GM18517 (cell line): ENCODE data around the gene RHEB.

Experiments
- ATAC-seq: cut with Tn5 transposase; IDR thresholded peaks from one replicate; pipeline ENCODE4 v1.9.1; 2021; ENCODE audit warnings: mild to moderate bottlenecking, moderate library complexity; ENCODE audit not compliant: unreplicated experiment

RHEB gene

DNA sequence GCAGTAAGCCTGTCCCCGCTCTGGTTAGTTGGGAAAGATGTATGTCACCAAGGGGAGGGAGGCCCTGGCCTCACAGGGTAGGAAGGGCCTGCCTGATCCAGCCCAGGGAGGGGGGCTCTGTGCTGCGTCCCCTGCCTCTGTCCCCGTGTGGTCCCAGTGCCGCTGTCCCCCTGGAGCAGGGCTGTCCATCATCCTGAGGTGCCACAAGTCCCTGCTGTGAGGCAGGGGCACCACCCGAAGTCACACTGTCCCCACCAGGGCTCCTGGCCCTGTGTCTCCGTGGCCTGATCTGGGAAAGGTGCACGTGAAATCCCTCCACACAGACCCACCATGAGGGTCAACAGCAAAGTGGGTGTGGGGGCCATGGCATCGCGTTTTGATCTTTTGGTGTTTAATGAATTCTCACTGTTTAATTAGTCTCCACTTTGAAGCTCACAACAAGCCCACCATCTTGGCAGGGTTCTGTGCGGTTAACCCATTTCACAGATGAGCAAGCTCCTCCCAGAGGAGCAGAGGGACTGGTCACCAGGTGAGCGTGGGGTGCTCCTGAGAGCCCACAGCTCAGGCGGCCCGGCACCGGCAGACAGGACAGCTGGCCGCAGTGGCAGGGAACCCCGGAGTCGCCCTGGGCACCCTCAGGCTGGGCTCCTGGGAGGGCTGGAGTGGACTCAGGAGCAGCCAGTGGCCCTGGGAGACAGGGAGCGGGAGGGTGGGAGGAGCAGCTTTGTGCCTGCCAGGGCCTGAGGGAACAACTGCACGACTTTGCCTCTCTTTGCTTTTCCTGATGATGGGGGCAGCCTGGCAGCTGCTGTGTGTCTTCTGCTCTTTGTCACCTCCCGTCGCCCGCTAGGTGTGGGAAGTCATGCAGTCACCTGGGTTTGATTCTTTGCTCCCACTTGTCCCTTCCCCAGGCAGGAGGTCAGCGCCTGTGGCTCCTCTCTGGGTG is 67.8 kb downstream of the RHEB start:
- no peak for ATAC-seq

DNA sequence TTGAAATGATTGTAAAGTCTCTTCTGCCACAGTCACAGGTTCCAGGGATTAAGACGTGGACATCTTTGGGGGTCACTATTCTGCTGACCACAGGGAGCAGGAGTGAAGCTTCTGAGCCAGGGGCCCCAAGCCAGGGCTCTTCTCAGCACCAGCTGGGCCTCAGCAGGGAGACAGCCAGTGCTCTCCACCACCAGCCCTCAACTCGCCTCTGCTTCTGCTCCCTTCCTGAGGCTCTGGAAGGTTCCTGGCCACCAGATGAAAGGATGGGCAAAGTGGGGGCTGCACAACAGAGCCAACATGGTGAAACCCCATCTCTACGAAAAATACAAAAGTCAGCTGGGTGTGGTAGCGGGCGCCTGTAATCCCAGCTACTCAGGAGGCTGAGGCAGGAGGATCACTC is 68.5 kb downstream of the RHEB start:
- no peak for ATAC-seq

DNA sequence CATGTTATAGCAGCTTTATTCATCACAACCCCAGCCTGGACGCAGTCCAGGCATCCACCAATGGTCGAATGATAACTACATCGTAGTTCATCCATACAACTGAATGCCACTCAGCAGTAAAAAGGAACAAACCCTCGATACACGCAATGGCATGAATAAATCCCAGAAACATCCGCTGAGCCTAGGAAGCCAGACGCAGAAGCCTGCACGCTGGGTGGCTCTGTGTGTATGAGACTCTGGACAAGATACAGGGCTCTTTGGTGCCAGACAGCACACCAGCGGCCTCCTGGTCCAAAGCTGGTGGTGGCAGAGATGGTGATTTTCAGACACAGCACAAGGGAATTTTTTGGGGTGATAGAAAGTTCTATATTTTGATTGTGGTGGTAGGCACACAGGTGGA is 69.7 kb downstream of the RHEB start:
- ATAC-seq, result no peak

DNA sequence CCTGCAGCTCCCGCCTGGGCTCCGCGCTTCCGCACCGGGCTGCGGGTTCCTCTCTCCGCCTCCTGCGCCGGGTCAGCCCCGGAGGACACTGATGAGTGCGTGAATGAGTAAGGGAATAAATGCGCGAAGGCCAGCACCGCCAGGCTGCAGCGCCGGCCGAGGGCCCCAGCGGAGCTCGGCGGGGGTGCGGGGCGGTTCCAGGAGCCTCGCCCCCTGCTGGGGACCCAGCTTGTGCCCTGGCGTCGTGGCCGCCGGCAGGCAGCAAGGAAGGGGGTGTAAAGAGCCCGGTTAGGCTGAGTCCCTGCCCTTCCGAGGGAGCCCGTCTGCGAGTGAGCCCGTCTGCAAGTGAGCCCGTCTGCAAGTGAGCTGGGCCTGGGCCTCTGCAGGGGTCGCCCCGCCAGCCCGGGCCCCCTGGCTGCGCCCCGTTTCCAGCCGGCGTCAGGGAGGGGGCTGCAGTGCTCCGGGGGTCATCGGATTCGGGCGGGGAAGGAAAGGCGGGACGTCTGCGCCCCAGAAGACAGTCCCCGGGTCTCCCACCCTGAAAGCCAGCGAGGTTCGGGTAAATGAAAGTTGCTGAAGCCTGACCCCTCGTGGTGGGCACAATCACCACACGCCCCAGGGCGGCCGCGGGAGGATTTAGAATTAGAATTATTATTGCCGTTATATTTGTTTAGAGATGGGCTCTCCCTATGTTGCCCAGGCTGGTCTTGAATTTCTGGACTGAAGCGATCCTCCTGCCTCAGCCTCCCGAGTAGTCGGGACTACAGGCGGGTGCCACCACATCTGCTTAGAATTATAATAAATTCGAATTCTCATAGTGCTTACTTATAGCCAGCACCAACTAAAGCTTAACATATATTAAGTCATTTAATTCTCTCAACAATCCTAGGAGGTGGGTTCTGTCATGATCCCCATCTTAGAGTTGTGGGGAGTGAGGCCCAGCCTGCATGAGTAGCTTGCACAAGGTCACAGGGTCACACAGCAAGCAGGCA is 71.1 kb downstream of the RHEB start:
- ATAC-seq, result peak; percentile 78

DNA sequence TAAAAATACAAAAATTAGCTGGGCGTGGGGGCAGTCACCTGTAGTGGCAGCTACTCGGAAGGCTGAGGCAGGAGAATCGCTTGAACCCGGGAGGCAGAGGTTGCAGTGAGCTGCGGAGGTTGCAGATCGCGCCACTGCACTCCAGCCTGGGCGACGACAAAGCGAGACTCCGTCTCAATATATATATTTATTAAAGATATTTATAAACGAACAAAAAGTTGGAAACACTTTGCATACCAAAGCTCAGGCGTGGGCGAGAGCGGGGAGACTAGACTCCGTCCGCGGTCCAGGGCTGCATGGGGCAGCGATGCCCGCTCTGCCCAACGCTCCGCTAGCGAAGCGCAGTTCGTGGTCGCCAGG is 71.8 kb downstream of the RHEB start:
- ATAC-seq, result no peak

DNA sequence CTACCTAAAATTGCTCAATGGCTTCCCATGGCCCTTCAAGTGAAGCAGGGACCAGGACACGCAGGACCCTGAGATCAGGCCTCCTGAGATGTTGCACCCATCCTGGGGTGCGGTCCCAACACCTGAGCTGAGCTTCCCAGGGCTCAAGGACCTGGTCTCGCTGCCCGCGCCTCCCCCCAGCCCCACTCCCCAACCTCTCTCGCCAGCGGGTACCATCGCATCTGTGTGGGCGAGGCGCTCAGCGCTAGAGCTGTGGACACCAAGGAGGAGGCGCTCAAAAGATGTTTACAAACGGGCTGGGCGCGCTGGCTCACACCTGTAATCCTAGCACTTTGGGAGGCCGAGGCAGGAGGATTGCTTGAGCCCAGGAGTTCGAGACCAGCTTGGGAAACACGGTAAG is 72.4 kb downstream of the RHEB start:
- no peak for ATAC-seq

DNA sequence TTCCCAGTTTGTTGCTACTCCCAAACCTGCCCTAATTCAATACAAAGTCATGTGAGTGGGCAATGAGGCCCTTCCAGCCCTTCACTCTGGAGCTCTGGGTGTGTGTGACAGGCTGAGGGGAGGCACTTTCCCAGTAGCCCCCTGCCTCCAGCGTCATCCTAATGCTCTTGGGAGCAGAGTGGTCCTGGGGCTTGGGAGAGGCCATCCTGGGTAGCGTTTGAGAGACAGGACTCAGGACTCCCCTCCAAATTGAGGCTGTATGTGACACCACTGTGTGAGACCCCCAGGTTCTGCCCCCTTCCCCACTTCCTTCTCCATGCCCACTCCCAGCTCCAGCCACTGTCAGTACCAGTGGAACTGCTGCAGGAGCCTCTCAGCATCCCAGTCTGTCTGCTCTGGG is 73.3 kb downstream of the RHEB start:
- no peak for ATAC-seq

DNA sequence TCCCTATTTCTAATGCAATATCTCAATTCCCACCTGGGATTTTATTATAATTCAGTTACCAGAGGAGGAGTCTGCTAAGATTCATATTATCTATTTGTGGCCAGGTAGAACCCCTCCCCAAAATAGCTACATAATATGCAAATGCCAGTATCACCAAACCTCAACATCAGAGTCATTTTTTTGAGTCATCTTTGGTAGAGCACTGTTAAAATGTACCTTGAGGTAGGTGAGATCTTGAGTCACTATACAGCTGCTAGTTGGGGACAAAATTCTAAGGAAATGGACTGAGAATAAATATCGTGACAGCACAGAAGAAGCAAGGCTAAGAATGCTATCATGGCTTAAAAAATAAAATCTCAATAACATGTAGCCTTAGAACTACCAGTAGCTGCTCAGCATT is 75.1 kb downstream of the RHEB start:
- ATAC-seq, result no peak

DNA sequence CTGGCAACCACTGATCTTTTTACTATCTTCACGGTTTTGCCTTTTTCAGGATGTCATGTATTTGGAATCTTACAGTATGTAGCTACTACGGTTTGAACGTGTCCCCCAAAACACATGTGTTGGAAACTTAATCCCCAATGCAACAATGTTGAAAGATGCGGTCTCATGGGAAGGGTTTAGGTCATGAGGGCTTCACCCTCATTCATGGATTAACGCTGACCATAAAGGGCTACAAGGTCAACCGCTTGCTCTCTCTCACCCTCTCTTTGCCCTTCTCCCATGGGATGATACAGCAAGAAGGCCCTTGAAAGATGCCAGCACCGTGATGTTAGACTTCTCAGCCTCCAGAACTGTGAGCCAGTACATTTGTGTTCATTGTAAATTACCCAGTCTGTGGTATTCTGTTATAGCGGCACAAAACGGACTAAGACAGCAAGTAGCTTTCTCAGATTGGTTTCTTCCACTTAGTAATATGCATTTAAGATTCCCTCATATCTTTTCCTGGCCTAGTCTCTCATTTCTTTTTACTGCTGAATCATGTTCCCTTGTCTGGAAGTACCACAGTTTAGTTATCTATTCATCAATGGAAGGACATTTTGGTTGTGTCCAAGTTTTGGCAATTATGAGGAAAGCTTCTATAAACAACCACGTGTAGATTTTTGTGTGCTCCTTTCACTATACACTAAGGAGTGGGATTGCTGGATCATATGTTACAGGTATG is 76.8 kb downstream of the RHEB start:
- ATAC-seq, result no peak

DNA sequence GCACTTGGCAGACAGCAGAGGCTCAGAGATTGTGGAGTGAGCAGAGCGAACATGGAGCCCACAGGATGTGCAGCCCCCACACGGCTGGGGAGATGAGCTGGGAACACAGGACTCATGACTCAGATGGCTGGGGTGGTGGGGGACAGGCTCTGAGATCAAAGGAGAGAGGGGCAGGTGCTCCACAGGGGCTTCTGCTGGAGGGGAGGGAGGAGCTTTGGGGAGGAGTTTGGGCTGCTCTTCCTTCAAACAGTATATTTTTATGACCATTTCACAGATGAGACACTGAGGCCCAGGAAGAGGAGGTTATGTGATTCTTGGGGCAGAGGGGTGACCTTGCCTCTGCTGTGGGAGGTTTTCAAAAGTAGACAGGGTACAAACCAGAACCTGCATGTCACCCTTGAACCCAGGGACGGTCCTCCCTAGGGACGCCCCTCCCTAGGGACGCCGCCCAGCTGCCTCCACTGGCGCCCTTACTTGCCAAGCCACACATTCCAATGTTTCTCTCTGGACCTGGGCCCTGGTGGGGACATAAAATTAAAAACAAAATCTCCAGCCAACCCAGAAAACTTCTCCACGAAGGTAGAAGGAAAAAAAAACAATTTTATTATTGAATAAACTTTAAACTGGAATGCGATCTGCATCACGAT is 78.8 kb downstream of the RHEB start:
- ATAC-seq, result no peak

DNA sequence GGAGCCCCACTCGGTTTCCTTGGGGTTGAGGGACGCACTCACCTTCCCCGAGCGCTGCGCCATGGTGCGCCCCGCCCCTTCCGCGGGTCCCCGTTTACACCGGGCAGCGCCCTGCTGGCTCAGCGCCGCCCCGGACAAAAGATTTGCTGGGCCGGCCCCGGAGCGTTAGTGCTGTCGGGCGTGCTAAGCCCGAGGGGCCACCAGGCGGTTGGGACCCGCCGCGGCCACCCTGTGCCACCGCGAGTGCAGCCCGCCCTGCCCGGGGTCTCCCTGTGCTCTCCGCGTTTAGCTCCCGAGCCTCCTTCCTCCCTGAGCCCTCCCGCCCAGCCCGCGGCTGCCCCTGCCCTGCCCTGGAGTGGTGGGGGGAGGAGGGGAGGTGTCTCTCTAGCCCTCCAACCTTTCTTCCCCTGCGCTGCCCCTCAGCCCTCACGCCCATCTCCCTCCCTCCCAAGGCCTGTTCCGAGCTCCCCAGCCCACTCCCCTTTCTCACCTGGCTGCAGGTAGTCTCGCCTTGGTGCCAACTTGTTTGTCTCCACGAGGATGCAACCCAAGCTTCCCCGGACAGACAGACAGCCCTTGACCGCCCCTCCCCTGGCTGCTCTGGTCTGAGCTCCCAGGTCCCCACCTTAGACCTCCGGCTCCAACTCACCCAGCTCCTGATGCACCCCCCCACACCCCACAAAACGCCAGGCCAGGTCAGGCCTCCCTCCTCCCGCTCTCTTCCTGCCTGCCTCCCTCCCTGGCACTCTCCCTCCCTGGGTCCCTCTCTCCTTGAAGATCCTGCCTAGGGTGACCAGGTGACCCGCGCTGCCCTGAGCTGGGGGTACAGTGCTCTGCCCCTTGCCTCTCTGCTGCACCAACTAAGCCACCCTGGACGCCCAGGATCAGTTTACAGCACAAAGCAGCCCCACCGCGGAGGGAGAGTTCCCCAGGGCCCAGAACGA is 79.6 kb downstream of the RHEB start, which contains the start of gene CRYGN:
TSS of gene CRYGN (minus strand) at position 287 of the 944 bp plus-strand sequence. CDS start at position 63, 224 bp downstream.
- no peak for ATAC-seq

DNA sequence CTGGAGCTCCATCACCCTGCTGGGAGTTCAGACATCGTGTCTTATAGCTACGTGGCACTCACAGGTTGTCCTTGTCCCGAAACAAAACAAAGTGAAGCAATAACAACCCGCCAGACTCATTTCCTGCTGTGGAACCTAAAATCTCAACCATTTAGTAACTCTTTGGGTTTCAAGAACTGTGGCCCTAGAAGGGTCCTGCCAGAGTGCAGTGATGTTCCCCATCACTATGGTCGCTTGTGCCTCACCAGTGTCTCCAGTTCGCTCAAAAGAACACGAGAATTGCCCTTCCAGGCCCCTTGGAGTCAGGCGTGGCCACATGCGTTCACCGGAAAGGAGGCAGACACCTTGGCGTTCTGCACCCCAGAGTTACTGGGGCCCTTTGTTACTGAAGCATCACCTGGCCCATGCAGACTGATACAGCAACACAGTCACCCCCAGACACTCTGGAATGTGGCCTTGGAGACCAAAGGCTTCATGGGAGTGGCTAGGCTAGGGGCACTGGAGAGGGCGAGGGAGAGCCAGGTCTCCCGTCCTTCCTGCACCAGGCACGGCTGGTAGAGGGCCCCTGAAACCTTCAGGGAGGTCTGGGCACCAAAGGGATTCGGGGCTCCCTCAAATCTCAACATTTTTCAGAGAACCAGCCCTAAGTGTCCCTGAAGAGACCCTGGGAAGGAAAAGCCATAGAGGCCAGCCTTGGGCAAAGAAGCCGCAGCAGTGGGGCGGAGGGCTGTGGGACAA is 80.7 kb downstream of the RHEB start:
- no peak for ATAC-seq

DNA sequence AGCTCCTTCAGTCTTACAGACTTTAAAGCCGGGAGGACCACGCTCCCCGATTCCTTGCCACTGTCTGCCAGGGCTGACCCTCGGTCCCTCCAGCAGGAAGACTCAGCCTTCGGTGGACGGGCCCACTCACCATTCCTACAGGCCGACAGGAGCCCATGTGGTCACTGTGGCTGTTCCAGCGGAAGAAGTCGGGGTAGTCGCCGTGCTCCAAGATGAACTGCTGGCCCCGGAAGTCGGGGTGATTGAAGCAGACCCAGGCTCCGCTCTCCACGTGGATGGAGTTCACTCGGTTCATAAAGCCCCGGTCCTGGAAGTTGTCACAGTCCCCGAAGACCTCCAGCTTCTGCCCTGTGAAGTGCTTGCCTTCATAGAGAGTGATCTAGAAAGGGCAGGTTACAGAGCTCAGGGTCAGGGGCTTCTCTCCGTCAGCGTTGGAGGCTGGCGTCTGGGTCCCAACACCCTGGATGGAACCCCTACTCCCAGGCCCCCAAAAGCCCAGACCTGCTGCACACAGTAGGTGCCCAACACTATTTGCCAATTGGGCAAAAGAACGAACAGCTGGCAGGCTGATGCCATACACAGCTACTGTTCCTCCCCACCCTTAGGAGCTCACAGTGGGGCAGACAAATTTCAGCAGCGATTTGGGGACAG is 81.7 kb downstream of the RHEB start:
- ATAC-seq, result no peak

DNA sequence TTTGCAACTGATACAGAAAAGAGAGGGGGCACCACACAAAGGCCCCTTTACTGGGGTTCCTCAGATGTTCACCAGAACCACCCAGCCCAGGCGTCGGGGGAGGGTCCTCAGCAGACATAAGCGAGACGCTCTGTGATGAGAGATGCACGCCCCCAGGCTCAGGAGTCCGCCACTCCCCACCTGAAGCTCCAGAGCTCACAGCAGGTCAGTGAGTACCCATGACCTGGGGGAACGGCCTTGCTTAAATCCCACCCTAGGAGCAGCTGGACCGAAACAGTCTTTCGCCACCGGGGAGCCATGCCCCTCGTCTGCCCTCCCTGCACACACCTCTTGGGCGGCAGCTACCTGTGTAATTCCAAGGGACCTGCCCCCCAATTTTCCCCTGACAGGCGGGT is 82.5 kb downstream of the RHEB start:
- ATAC-seq, result no peak

DNA sequence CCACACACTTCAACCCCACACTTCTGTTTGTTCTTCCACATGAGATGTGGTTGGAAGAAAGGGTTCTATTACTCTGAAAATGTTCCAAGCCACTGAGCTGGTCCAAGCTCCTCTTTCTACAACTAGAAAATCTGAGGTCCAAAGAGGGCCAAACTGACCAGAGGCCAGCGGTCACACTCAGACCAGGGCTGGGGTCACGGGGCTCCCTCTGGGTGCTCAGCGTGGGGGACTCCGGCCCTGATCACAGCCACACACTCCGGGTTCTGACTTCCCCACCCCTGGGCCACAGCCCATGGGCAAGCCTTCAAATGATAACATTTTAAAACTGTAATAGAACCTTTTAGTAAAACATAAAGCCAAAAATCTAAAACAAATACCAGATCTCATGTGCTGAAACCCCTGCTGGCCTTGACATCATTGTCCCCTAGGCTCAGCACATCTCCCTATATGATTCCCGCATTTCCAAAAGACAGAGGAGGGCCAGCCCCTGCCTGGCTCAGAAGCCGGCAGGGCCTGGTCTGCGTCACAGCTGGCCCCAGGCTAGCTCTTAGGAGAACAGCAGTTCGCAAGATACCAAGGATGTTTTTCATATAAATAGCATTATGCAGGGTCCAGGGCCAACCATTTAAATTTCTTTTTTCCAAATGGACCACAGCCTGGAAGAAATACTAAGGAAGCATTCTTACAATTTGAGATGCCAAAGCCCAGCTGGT is 83.1 kb downstream of the RHEB start:
- ATAC-seq, result no peak

DNA sequence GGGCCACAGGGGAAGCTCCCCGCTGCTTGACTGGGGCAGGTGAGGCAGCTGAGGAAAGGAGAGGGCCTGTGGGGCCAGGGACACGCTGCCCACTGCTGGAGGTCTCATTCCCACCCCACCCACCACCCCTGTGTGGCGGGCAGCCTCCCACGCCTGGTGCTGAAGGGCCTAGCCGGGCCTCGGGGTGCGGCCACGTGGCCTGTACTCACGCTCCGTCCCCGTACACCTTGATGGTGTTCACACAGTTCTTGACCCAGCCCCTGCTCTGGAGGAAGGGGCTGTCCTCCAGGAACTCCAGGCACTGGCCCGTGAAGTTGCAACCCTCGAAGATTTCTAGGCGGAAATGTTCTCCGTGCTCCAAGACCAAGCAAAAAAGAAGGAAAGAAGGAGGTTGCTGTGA is 83.7 kb downstream of the RHEB start:
- ATAC-seq, result no peak

DNA sequence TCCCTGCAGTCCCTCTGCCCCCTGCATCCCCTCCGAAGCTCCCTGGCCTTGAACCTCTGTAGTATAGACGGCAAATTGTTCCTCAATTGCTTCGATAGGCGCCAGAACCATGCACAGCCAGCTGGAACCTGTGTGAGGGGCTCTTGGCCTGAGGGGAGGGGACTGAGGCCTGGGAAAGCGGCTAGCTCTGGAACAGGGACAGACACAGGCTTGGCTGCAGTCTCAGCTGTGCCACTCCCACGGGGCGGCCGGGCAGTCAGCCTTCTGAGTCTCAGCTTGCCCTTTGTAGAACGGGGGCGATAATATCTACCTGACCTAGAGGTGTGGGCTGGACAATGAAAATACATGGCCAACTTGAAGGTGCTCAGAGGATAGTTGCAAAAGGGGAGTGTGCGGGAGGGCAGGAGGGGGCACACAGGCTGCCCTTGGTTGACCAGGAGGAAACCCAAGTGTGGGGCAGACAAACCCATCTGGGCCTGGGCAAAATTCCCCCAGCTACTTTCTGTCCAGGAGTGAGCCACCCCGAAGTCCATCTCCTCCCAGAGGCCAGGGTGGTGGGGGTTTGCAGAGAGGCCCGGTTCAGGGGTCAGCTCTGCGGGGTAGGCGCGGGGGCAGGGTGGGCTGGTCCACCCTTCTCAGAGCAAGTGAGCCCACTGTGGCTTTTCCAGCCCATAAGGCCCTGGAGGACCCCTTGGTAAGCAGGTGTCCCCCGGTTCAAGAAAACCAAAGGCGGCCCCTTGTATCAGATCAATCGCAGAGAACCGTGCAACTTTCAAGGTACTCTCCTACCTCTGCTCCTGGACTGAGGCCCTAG is 84.4 kb downstream of the RHEB start:
- no peak for ATAC-seq
